ENCODE results near the gene RNF150.

DNA sequence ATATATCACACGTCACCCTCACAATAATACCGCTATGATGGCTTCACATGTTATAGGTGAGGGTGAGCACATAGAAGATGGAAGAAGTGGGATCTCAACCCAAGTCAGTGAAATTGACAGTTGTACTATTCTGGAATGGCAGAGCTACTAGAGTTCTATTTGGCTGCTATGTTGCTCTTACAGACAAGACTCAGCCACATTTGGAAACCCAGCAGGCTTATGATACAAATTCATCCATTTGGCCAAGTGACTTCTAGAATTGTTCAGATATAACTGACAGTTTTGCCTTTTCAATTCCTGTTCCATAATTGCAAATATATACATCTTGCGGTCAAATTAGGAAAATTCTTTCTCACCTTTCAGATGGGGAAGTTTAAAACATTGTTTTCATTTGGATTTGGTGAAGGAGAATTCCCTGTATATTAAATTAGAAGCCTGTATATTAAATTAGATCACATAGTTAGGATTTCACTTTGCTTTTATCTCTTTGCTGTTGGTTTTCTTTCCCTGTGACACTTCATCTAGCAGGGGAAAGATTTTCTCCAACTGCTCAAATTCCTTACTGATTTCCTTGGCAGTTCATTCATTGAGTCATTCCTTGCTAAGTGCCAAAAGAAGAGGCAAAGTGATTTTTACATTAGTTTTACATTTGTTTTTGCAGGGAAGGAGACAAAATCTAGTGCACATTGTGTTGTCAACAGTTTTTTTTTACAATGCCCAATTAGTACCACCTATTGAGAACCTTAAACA, 256.5 kb downstream of the RNF150 start:
- TF ChIP-seq POLR2A (IDR thresholded peaks at IDR 0.05), result no peak
- TF ChIP-seq, protein P1, sequence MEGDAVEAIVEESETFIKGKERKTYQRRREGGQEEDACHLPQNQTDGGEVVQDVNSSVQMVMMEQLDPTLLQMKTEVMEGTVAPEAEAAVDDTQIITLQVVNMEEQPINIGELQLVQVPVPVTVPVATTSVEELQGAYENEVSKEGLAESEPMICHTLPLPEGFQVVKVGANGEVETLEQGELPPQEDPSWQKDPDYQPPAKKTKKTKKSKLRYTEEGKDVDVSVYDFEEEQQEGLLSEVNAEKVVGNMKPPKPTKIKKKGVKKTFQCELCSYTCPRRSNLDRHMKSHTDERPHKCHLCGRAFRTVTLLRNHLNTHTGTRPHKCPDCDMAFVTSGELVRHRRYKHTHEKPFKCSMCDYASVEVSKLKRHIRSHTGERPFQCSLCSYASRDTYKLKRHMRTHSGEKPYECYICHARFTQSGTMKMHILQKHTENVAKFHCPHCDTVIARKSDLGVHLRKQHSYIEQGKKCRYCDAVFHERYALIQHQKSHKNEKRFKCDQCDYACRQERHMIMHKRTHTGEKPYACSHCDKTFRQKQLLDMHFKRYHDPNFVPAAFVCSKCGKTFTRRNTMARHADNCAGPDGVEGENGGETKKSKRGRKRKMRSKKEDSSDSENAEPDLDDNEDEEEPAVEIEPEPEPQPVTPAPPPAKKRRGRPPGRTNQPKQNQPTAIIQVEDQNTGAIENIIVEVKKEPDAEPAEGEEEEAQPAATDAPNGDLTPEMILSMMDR (IDR thresholded peaks at IDR 0.05), result no peak
- TF ChIP-seq EP300 (IDR thresholded peaks at IDR 0.05), result no peak

Data from tibial nerve (tissue), 4 donors.